HL-60 (cell line): Measurements from ENCODE around the gene PPHLN1.

Source experiments
- GABPA ChIP-seq: IDR thresholded peaks from 2 replicates; pipeline ENCODE4 v1.6.1; 2012; ENCODE audit warnings: low read depth
- POLR2AphosphoS5 ChIP-seq: IDR thresholded peaks from 2 replicates; pipeline ENCODE4 v1.6.1; 2012; ENCODE audit warnings: low read depth
- TF ChIP-seq, protein P1 (sequence below): IDR thresholded peaks from one replicate; pipeline ENCODE4 v1.5.1; 2011; ENCODE audit warnings: low read length, control low read depth, inconsistent platforms; ENCODE audit not compliant: insufficient read depth
- TF ChIP-seq, protein P2 (sequence below): IDR thresholded peaks from 2 replicates; pipeline ENCODE4 v1.6.1; 2012; ENCODE audit warnings: low read depth; ENCODE audit not compliant: insufficient replicate concordance

DNA sequence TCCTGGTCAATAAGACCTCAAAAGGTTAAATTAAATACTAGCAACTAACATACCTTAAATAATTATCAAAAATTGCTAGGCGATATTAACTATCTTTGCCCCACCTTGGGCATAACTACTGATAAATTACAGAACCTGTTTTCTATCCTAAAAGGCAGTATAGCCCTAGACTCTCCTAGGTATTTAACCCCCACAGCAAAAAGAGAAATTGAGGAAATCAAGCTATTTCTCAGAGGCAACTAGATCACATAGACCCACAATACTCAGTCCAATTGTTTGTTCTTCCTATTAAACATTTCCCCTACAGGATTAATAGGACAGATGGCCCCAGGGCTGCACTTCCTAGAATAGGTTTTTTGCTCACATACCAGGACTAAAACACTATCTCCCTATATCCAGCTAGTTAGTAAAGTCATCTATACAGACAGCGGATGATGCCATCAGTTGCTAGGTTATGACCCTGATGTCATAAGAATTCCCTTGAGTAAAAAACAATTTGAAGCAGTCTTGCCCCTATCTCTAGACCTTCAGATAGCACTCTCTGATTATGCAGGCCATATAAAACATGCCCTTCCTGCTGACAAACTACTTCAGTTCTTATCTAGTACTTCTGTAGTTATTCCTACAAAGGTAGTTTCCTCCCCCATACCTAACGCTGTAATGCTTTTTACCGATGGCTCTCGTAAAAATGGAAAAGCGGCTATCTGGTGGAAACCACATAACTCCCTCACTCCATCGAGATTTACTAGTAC is 118.4 kb downstream of the PPHLN1 start:
- TF ChIP-seq, protein P1, sequence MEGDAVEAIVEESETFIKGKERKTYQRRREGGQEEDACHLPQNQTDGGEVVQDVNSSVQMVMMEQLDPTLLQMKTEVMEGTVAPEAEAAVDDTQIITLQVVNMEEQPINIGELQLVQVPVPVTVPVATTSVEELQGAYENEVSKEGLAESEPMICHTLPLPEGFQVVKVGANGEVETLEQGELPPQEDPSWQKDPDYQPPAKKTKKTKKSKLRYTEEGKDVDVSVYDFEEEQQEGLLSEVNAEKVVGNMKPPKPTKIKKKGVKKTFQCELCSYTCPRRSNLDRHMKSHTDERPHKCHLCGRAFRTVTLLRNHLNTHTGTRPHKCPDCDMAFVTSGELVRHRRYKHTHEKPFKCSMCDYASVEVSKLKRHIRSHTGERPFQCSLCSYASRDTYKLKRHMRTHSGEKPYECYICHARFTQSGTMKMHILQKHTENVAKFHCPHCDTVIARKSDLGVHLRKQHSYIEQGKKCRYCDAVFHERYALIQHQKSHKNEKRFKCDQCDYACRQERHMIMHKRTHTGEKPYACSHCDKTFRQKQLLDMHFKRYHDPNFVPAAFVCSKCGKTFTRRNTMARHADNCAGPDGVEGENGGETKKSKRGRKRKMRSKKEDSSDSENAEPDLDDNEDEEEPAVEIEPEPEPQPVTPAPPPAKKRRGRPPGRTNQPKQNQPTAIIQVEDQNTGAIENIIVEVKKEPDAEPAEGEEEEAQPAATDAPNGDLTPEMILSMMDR, result no peak
- TF ChIP-seq POLR2AphosphoS5 (no peak), GABPA (no peak)
- TF ChIP-seq, protein P2, sequence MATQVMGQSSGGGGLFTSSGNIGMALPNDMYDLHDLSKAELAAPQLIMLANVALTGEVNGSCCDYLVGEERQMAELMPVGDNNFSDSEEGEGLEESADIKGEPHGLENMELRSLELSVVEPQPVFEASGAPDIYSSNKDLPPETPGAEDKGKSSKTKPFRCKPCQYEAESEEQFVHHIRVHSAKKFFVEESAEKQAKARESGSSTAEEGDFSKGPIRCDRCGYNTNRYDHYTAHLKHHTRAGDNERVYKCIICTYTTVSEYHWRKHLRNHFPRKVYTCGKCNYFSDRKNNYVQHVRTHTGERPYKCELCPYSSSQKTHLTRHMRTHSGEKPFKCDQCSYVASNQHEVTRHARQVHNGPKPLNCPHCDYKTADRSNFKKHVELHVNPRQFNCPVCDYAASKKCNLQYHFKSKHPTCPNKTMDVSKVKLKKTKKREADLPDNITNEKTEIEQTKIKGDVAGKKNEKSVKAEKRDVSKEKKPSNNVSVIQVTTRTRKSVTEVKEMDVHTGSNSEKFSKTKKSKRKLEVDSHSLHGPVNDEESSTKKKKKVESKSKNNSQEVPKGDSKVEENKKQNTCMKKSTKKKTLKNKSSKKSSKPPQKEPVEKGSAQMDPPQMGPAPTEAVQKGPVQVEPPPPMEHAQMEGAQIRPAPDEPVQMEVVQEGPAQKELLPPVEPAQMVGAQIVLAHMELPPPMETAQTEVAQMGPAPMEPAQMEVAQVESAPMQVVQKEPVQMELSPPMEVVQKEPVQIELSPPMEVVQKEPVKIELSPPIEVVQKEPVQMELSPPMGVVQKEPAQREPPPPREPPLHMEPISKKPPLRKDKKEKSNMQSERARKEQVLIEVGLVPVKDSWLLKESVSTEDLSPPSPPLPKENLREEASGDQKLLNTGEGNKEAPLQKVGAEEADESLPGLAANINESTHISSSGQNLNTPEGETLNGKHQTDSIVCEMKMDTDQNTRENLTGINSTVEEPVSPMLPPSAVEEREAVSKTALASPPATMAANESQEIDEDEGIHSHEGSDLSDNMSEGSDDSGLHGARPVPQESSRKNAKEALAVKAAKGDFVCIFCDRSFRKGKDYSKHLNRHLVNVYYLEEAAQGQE, result no peak
